HG02943 (cell line): ENCODE measurements around the gene FERD3L.

Source experiments
- ATAC-seq: cut with Tn5 transposase; IDR thresholded peaks from one replicate; pipeline ENCODE4 v1.9.1; 2021; ENCODE audit warnings: mild to moderate bottlenecking, low read depth, moderate library complexity; ENCODE audit not compliant: unreplicated experiment

Gene FERD3L

GRCh38 chr7:19117091-19117869 is 27.9 kb downstream of the FERD3L start, which contains the start of gene TWIST1:
Gene TWIST1, minus strand, starts transcription at chr7:19117636. Its CDS starts 315 bp downstream, at chr7:19117321.
- no peak for ATAC-seq

GRCh38 chr7:19116121-19117090 is 28.8 kb downstream of the FERD3L start:
- ATAC-seq: no peak

GRCh38 chr7:19114551-19114855 is 30.7 kb downstream of the FERD3L start:
- no peak for ATAC-seq

GRCh38 chr7:19113855-19114550 is 31.2 kb downstream of the FERD3L start:
- no peak for ATAC-seq

- no peak for ATAC-seq
Measured at GRCh38 chr7:19113002-19113350, 32.2 kb downstream of the FERD3L start.

GRCh38 chr7:19112274-19113001 is 32.8 kb downstream of the FERD3L start:
- ATAC-seq: no peak

GRCh38 chr7:19111474-19112273 is 33.5 kb downstream of the FERD3L start:
- ATAC-seq: no peak

- no peak for ATAC-seq
Measured at GRCh38 chr7:19110776-19111175, 34.4 kb downstream of the FERD3L start.

GRCh38 chr7:19110026-19110730 is 35.0 kb downstream of the FERD3L start:
- ATAC-seq: no peak

- ATAC-seq: no peak
Measured at GRCh38 chr7:19109000-19109946, 35.9 kb downstream of the FERD3L start.

- no peak for ATAC-seq
Measured at GRCh38 chr7:19107356-19108146, 37.7 kb downstream of the FERD3L start.

GRCh38 chr7:19107081-19107355 is 38.2 kb downstream of the FERD3L start:
- no peak for ATAC-seq

- no peak for ATAC-seq
Measured at GRCh38 chr7:19106241-19107080, 38.8 kb downstream of the FERD3L start.

GRCh38 chr7:19105546-19105945 is 39.7 kb downstream of the FERD3L start:
- ATAC-seq: no peak

- no peak for ATAC-seq
Measured at GRCh38 chr7:19104811-19105210, 40.4 kb downstream of the FERD3L start.

- no peak for ATAC-seq
Measured at GRCh38 chr7:19102884-19103283, 42.3 kb downstream of the FERD3L start.
